ENCODE results near the gene PYCARD. TPM values are rescaled to one million over a fixed set of nuclear protein-coding genes. Genes with fewer than 3 reads are reported as not detected.

The PYCARD gene
- polyA plus RNA-seq, 1 donor from 2014 or later = not detected

GRCh38 chr16:31215287-31216162 is 13.0 kb upstream of the PYCARD start:
- Histone ChIP-seq H2AFZ (ENCODE audit: low read depth, low read length) (no peak overlapping the region), H3K9me2 (ENCODE audit: insufficient read depth, low read length) (no peaks in the 10 kb centered on the region), H3K27ac (ENCODE audit: low read length) (no peak overlapping the region), H3K4me3 (ENCODE audit: low read length) (peak overlapping the region; percentile 66), H3K27me3 (ENCODE audit: insufficient read depth, low read depth, low read length) (peaks cover 55% of the 10 kb centered on the region), H3K4me2 (ENCODE audit: low read length) (peak overlapping the region; percentile 70), H3K9ac (ENCODE audit: low read length) (peak overlapping the region; percentile 44), H3K9me3 (ENCODE audit: low read length) (no peaks in the 10 kb centered on the region), H3K79me2 (replicated peaks; ENCODE audit: insufficient read depth, low read length) (no peaks in the 10 kb centered on the region), H3K36me3 (ENCODE audit: insufficient read depth, low read length) (no peaks in the 10 kb centered on the region), H4K20me1 (ENCODE audit: insufficient read depth) (no peaks in the 10 kb centered on the region), H3F3A (ENCODE audit: insufficient read depth, low read length, poor library complexity, severe bottlenecking) (no peaks in the 10 kb centered on the region)
- TF ChIP-seq MXI1 (conservative IDR thresholded peaks at IDR 0.05; ENCODE audit: poor library complexity, severe bottlenecking) (peak; percentile 63), POLR2AphosphoS5 (IDR thresholded peaks at IDR 0.05) (no peak)

GRCh38 chr16:31214708-31215286 is 12.2 kb upstream of the PYCARD start:
- H3K4me3 ChIP-seq (ENCODE audit: low read length) = peak overlapping the region; percentile 66
- H3K27ac ChIP-seq (ENCODE audit: low read length) = no peak overlapping the region
- H3K27me3 ChIP-seq (ENCODE audit: insufficient read depth, low read depth, low read length) = peaks cover 55% of the 10 kb centered on the region
- H2AFZ ChIP-seq (ENCODE audit: low read depth, low read length) = no peak overlapping the region
- H3K36me3 ChIP-seq (ENCODE audit: insufficient read depth, low read length) = no peaks in the 10 kb centered on the region
- no peaks in the 10 kb centered on the region for H3F3A ChIP-seq (ENCODE audit: insufficient read depth, low read length, poor library complexity, severe bottlenecking)
- no peaks in the 10 kb centered on the region for H3K9me2 ChIP-seq (ENCODE audit: insufficient read depth, low read length)
- no peaks in the 10 kb centered on the region for H3K79me2 ChIP-seq (replicated peaks; ENCODE audit: insufficient read depth, low read length)
- H3K4me2 ChIP-seq (ENCODE audit: low read length) = peak overlapping the region; percentile 70
- H4K20me1 ChIP-seq (ENCODE audit: insufficient read depth) = no peaks in the 10 kb centered on the region
- peak overlapping the region; percentile 44 for H3K9ac ChIP-seq (ENCODE audit: low read length)
- no peaks in the 10 kb centered on the region for H3K9me3 ChIP-seq (ENCODE audit: low read length)
- TF ChIP-seq EZH2 (IDR thresholded peaks at IDR 0.05; ENCODE audit: borderline replicate concordance, insufficient read depth, low read length, poor library complexity, severe bottlenecking) (peak; percentile 78), MXI1 (conservative IDR thresholded peaks at IDR 0.05; ENCODE audit: poor library complexity, severe bottlenecking) (no peak), POLR2AphosphoS5 (IDR thresholded peaks at IDR 0.05) (peak; percentile 23)

GRCh38 chr16:31213877-31214707 is 11.5 kb upstream of the PYCARD start, which contains the start of gene TRIM72:
TSS of gene TRIM72 (plus strand) at chr16:31214119. CDS start at chr16:31214739, 620 bp downstream.
- no peaks in the 10 kb centered on the region for H3K79me2 ChIP-seq (replicated peaks; ENCODE audit: insufficient read depth, low read length)
- no peaks in the 10 kb centered on the region for H3K9me2 ChIP-seq (ENCODE audit: insufficient read depth, low read length)
- H3F3A ChIP-seq (ENCODE audit: insufficient read depth, low read length, poor library complexity, severe bottlenecking) = no peaks in the 10 kb centered on the region
- TF ChIP-seq SMC3 (conservative IDR thresholded peaks at IDR 0.05; ENCODE audit: poor library complexity) (no peak), POLR2AphosphoS5 (IDR thresholded peaks at IDR 0.05) (no peak), TAF1 (IDR thresholded peaks at IDR 0.05; ENCODE audit: low read depth) (no peak), CTCF (IDR thresholded peaks at IDR 0.05; ENCODE audit: poor library complexity, severe bottlenecking) (no peak), EZH2 (IDR thresholded peaks at IDR 0.05; ENCODE audit: borderline replicate concordance, insufficient read depth, low read length, poor library complexity, severe bottlenecking) (no peak), RAD21 (conservative IDR thresholded peaks at IDR 0.05) (no peak), REST (IDR thresholded peaks at IDR 0.05; ENCODE audit: borderline replicate concordance) (no peak), EP300 (conservative IDR thresholded peaks at IDR 0.05; ENCODE audit: poor library complexity, severe bottlenecking) (no peak), MXI1 (conservative IDR thresholded peaks at IDR 0.05; ENCODE audit: poor library complexity, severe bottlenecking) (no peak)
- H3K9me3 ChIP-seq (ENCODE audit: low read length) = no peaks in the 10 kb centered on the region
- H3K27me3 ChIP-seq (ENCODE audit: insufficient read depth, low read depth, low read length) = peaks cover 55% of the 10 kb centered on the region
- H3K27ac ChIP-seq (ENCODE audit: low read length) = no peak within 1 kb of the TSS
- peak within 1 kb of the TSS; percentile 70 for H3K4me2 ChIP-seq (ENCODE audit: low read length)
- H4K20me1 ChIP-seq (ENCODE audit: insufficient read depth) = no peaks in the 10 kb centered on the region
- H3K9ac ChIP-seq (ENCODE audit: low read length) = no peak within 1 kb of the TSS
- H3K36me3 ChIP-seq (ENCODE audit: insufficient read depth, low read length) = no peaks in the 10 kb centered on the region
- no peak within 1 kb of the TSS for H2AFZ ChIP-seq (ENCODE audit: low read depth, low read length)
- peak within 1 kb of the TSS; percentile 66 for H3K4me3 ChIP-seq (ENCODE audit: low read length)

All from neural cell (in vitro differentiated cells).